ENCODE results near the gene MYBPC1.
"Not testable (repeated sequence)": the region's sequence is repeated elsewhere in the genome, so short reads cannot be mapped to it uniquely, and the experiment has no call there.

The MYBPC1 gene, protein sequence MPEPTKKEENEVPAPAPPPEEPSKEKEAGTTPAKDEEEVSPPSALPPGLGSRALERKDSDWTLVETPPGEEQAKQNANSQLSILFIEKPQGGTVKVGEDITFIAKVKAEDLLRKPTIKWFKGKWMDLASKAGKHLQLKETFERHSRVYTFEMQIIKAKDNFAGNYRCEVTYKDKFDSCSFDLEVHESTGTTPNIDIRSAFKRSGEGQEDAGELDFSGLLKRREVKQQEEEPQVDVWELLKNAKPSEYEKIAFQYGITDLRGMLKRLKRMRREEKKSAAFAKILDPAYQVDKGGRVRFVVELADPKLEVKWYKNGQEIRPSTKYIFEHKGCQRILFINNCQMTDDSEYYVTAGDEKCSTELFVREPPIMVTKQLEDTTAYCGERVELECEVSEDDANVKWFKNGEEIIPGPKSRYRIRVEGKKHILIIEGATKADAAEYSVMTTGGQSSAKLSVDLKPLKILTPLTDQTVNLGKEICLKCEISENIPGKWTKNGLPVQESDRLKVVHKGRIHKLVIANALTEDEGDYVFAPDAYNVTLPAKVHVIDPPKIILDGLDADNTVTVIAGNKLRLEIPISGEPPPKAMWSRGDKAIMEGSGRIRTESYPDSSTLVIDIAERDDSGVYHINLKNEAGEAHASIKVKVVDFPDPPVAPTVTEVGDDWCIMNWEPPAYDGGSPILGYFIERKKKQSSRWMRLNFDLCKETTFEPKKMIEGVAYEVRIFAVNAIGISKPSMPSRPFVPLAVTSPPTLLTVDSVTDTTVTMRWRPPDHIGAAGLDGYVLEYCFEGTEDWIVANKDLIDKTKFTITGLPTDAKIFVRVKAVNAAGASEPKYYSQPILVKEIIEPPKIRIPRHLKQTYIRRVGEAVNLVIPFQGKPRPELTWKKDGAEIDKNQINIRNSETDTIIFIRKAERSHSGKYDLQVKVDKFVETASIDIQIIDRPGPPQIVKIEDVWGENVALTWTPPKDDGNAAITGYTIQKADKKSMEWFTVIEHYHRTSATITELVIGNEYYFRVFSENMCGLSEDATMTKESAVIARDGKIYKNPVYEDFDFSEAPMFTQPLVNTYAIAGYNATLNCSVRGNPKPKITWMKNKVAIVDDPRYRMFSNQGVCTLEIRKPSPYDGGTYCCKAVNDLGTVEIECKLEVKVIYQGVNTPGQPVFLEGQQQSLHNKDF

DNA sequence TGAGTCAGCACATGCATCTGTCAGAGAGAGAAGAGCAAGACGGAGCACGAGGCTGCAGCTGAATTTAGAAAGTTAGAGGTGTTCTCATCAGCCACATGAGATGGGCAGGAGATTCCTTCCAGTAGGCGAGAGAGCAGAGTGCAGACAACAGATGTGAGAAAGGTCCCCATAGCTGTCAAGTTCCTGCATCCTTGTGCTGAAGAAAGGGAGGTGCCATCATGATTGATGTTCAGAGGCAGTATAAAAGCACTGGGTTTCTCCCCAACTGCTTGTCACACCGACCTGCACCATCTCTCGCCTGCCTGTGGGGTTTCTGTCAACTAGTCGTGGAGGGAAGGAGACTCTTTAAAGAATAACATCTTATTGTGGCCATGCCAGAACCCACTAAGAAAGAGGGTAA, at the start of gene MYBPC1:
Gene MYBPC1 (plus strand): TSS at position 272 of the 400 bp plus-strand sequence. CDS start 100 bp downstream, at position 372.
- DNase-seq, result no peak

DNA sequence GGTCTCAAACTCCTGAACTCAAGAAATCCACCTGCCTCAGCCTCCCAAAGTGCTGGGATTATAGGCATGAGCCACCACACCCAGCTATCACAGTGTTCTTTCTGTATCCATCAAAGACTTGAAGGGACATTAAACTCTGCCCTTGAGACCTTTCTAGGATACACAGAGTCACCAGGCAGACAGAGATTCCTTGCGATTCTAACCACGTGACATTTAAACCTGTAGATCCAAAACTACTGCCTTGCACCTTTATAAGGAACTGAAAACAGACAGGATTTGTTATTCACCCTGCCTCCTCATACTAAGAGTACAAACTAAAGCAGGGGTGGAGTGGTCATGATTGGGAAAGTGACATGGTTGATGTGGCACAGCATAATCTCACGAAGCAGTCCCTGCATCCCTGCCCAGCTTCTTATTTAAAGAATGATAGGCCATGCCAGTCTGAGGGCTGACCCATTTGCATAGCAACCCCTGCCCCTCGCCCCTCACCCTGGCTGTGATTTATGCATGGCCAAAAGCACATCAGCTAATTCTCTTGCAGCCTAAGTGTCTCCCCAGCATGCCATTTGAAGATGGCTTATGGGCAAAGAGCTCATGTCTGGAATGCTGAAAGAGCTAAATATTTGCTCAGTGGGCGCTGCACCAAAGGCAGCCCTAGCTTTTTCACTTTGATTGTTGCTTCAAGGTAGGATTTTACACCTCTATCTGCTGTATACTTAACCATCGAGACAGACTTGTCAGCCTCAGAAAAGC, 43.2 kb upstream of the MYBPC1 start:
- DNase-seq, result no peak

DNA sequence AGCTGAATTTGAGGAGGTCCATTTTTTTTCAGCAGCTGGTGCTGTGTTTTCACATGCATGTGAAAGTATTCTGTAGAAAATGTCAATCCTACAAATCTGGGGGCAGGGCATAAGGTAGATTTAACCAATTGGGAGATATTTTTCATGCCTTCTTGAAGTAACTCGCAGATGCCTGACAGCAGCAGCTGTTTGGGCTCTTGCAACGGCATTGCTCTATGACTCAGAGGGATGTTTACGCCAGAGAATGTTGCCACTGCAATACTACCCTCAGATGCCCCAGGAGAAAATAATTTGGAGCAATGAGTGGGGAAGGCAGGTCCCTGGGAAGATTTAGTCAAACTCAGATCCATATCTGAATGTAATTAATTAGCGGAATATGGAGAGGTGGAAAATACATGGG, 42.5 kb upstream of the MYBPC1 start:
- no peak for DNase-seq

DNA sequence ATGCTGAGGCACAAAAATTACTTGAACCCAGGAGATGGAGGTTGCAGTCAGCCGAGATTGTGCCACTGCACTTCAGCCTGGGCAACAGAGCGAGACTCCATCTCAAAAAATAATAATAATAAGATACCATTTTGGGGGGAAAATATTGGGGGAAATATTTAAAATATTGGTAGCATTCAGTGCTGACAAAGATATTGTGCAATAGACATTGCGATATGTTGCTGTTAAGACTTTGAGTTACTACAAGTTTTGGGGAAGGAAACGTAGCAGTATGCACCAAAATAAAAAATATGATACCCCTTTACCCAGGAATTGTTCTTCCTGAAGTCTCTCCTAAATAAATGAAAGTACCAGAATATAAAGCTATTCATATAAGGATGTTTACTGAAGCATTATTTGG, 37.7 kb upstream of the MYBPC1 start:
- DNase-seq, result no peak

DNA sequence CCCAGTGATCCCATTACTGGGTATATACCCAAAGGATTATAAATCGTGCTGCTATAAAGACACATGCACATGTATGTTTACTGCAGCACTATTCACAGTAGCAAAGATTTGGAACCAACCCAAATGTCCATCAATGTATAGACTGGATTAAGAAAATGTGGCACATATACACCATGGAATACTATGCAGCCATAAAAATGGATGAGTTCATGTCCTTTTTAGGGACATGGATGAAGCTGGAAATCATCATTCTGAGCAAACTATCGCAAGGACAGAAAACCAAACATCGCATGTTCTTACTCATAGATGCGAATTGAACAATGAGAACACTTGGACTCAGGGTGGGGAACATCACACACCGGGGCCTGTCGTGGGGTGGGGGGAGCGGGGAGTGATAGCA, 36.0 kb upstream of the MYBPC1 start:
- not testable (repeated sequence) for DNase-seq

DNA sequence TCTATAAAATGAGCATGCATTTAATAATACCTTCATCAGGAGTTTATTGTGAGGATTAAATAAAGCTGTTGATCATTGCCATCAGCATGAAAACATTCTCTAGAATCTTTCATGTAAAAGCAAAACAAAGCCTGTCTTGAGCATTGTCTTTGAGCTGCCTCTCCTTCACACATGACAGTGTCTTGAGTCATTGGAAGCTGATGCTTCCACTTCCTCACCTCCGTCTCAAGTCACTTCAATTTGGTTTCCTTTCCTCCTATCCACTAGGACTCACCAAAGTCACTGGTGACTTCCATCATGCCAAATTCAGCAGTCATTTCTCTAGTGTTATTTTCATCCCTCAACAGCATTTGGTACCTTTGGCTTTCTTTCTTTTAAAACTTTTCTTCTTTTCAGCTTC, 31.6 kb upstream of the MYBPC1 start:
- DNase-seq, result no peak

DNA sequence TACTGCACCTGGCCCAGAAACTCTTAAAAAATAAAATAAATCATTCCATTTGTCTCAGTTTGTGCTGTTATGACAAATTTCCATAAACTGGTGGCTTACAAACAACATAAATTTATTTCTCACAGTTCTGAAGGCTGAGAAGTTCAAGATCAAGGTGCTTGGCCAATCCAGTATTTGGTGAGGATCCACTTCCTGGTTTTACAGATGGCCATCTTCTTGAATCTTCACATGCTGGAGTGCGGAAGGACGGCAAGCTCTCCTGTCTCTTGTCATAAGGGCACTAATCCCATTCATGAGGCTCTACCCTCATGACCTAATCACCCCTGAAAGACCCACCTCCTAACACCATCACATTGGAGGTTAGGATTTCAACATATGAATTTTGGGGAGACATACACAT, 29.9 kb upstream of the MYBPC1 start:
- DNase-seq, result no peak

DNA sequence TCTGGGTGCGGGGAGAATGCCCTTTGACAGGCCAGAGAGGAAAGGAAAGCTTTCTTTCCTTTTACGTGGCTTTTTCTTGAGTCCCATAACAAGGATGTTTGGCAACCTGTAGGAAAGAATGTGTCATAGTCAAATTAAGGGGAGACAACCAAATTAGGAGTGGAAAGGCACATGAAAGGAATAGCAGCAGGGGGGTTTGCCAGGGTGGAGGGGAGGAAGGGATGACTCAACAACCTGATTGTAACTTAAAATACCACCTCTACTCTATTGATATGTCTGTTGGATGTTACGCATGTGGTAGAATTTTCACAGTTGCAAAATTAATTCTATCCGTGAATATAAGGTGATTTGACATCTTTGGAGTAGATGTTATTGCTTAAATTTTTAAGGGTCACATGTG, 28.5 kb upstream of the MYBPC1 start:
- no peak for DNase-seq

DNA sequence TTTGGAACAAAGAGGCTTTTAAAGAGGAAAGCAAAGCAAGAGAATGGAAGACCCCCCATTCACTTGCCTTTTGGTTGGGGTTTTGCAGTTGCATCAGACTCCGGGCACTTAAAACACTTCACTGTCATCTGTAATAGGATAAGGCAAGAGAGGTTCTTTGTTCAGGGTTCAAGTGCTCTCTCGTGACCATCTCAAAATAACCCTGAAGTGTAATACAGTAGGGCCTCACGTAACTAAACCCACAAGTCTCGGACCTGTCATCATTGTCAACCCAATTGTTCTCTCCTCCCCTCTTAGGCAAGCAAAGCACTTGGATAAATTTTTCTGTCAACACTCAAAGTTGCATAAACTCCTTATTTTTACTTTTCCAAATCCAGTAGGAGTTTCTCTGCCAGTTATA, 26.9 kb upstream of the MYBPC1 start:
- no peak for DNase-seq

DNA sequence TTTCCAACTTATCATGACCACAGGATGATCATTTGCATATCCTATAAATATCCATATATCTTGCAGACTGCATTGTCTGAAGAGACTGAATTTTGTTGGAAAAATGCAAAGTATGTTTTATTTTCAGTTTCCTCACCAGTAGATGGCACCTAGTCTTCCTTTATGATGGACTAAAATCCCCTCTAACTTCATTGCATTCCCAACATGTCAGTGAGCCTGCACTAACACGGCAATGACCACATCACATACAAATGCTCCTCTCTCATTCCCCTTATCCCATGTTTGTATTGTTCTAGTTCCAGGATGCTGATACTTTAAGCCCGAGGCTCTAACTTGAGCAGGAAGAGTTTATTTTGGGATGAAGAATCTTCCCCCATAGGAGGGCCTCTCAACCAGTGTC, 24.7 kb upstream of the MYBPC1 start:
- no peak for DNase-seq

DNA sequence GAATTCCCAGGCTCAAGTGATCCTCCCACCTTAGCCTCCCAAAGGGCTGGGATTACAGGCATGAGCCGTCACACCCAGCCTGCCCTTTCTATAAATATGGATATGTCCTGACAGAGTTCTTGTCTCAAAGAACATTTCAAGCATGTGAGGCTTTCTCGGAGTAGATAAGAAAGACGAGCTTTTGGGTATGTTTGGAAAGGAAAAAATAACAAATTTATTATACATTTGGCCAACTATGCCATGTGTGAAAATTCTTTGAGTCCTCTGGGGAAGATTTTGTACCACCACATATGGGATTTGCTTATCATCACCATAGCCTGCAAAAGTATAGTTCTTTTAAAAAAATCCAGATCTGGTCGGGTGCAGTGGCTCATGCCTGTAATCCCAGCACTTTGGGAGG, 23.7 kb upstream of the MYBPC1 start:
- DNase-seq, result no peak

DNA sequence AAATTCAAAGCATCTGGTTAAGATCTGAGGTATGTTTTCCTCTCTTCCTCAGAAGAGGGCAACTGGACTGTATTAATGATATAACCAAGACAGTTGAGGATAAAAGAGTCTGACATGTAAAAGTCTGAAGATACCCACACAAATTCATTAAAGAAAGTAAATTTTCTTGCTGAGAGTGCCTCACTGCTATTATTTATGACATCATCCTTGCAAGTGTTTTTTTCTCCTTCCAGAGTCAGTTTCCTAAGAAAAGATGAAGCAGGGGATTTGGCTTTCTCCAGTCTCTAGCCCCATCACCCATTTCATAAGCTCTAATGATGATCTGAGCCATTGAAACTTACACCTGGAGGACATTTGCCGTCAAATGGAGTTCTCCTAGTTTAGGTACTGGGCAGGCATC, 21.0 kb upstream of the MYBPC1 start:
- DNase-seq, result no peak

DNA sequence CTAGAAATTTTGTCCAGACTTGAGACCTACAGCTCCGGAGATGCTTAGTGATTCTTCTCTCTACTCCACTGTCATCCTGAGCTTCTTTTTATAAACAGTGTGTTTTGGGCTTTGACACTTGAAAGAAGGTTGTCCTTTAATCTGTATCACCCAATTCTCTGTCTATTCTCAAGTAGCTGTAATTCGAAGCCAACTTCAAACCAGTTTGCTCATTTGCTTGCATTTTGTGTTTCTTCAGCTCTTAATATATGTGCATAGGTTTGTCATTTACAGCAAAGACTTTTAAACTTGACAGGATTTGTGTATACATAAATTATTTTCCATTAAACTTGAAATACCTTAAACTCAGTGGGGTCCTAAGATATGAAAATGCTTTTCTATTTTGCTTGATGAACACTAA, 16.4 kb upstream of the MYBPC1 start:
- DNase-seq, result no peak

DNA sequence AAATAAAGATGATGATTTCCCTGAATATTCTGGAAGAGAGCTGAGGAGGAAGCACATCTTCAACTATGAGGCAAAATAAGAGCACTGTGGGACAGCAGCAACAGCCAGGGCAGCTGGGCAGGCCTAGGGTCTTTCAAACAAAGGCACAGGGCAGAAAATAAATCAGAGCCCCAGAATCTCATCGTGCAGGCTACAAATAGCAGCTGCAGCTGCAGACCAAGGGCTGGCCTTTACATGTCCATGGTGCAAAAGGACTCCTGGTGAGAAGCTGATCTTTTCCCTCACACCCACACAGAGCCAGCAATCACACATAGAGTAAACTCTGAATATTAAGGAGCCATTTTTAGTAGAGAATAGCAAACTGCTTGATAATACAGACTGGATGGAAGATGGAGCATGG, 13.6 kb upstream of the MYBPC1 start:
- no peak for DNase-seq

DNA sequence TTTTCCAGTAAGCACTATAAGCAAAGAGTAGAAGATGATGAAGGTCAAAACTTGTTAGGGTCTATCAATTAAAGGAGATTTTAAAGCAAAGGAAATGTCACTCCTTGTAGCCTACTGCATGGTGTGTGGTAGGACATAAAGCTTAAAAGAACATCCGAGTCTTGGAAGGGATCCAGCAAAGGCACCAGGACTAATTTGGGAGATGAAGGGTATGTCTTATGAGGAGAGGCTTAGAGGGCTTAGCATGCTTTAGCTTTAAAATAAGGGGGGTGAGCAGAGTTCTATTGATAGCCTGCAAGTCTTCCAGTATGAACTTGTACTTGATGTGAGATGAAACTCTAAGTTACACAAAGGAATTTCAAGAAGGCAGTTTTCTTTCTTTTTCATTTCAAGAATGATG, 11.8 kb upstream of the MYBPC1 start:
- no peak for DNase-seq

DNA sequence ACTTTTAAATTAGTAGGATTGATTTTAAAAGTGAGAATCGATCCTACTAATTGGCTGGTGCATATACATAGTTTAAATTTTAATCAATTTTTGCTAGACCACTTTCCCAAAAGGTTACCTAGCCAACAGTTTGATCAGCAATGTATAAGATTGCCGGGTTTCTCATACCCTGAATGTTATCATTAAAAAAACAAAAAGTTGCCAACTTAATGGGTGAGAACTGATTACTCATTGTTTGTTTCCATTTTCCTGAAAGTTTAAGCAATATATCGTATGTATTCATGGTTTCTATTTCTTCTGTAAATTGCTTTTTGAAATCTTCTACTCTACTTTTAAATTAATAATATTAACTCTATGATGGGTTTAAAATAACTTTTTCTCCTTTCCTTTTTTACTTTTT, 4.4 kb upstream of the MYBPC1 start:
- no peak for DNase-seq

DNA sequence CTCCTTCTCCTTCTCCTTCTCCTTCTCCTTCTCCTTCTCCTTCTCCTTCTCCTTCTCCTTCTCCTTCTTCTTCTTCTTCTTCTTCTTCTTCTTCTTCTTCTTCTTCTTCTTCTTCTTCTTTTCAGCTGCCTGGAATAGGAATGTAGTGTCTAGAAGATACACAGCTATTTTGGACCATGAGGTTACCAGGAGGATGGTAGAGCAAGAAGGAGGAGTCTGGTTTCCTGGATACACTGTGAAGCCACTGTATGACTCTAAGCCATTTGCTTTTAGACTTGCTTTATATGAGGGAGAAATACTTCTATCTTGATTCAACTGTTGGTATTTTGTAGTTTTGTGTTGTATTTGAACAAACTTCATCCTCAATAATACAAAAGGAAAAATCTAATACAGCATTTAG, 3.0 kb upstream of the MYBPC1 start:
- no peak for DNase-seq

DNA sequence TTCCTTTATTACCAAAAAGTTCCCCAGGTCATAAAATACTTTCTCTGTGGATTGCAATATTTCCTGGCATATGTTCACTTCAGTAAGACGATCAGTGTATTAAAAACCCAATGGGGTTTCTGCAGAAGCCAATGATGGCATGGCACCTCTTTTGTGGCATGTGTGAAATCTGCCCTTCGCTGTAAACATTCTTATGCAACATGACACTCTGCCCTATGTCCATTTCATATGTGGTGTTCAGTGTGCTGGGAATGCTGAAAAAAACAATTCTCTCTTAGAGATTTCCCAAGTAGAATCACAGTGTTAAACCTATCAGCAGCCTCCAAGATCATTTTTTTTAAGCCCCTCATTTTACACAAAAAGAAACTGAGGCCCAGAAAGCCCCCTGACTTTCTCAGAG, 2.3 kb upstream of the MYBPC1 start:
- DNase-seq, result no peak

DNA sequence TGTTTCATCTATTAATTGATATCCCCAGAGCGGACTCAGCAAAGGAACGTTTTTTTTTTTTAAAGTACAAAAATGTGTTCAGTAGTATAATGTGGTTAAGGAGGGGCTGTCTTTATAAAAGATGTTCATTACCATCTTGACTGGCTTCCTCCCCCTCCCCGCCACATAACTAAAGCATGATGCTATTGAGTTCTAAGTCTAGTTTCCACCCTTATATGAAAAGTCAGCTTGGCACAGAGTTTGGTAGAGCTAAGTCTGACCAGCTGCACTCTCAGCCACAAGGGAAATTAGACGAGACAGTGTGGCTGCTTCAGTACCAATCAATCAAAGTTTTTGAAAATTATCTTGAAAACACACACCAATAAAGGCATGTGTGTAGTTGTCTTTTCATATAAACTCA, 1.9 kb upstream of the MYBPC1 start:
- no peak for DNase-seq

DNA sequence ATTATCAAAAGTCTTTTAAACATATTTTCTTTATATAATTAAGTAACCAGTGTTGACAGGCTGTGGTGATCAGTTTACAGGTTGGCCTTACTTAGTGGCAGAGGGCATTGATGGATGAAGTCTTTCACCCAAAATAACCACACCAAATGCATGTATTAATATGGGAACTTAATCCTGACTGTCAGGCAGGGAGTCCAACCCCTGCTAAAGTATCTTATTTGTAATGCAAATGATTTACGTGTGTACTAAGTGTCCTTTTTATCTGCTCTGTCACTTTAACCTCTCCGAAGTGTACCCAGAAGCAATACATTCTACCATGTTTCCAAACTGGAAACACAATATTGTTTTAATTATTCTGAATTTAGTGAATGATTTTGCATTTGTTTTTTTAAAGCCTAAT, 1.4 kb downstream of the MYBPC1 start:
- no peak for DNase-seq

DNA sequence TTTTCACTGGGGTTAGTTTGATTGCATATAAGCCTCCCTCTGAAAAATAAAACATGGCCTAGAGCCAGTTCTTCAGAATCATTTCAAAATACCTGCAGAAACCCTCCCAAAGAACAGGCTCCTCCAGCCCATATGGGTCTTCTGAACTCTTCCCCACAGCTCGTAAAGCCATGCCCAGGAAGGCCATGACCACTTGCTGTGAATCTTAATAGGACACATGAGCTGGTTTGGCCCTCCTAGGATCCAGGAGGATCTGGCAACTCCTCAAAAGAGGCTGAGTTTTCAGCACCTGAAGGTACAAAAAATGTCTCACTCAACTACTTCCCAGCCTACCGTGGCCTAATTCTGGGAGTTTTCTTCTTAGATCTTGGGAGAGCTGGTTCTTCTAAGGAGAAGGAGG, 2.4 kb downstream of the MYBPC1 start:
- DNase-seq, result no peak

DNA sequence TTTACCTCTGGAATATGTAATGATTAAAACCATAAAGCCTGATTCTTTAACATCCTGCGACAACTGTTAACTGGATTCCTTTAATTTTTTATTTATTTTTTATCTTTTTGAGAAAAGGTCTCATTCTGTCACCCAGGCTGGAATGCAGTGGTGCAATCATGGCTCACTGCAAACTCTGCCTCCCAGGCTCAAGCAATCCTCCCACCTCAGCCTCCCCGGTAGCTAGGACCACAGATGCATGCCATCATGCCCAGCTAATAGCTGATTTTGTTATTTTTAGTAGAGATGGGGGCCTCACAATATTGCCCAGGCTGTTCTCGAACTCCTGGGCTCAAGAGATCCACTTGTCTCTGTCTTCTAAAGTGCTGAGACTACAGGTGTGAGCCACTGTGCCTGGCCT, 3.7 kb downstream of the MYBPC1 start:
- DNase-seq, result no peak

DNA sequence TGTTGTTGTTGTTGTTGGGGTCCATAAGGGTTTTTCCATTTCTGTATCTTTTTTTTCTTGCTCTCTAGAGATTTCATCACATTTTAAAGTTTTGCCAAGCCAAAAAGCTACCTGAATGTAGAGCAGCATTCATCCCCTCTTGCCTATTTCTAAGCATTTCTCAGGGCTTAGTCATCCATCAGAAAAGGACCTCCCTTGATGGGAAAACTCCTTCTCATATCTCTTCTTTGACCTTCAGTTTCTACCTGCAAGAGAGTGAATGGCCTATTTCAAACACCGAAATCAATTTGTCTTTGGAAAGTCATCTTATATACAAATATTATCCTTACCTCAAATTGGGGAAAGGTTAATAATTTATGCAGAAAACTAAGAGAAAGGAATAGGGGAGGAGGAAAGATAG, 4.5 kb downstream of the MYBPC1 start:
- DNase-seq, result no peak
